Aorta (tissue), 5 donors: Measurements from ENCODE around the gene SDHAF3. TPM values are rescaled to one million over a fixed set of nuclear protein-coding genes. Genes with fewer than 3 reads are reported as not detected.
"Not testable (repeated sequence)": the region's sequence is repeated elsewhere in the genome, so short reads cannot be mapped to it uniquely, and the experiment has no call there.

Experiments
- ATAC-seq: fragments of 200-7000 bp; cut with Tn5 transposase; one replicate; pipeline ENCODE4 v1.9.1; 2022; ENCODE audit warnings: moderate library complexity; ENCODE audit not compliant: low FRiP score
- DNase-seq, 2 donors: peaks; one replicate each; pipeline ENCODE4 v3.0.0-alpha.2; 2020
- H3K27ac ChIP-seq, 2 donors: one replicate each; pipeline ENCODE4 v1.5.1; 2013; ENCODE audit warnings: low read length in 2 of 2, mild to moderate bottlenecking in 2 of 2, moderate library complexity in 2 of 2, control low read depth in 1 of 2, inconsistent platforms in 1 of 2, low read depth in 1 of 2
- H3K27me3 ChIP-seq, 2 donors: one replicate each; pipeline ENCODE4 v1.6.1; 2013; ENCODE audit warnings: control low read depth in 1 of 2, low read length in 1 of 2, mild to moderate bottlenecking in 1 of 2, moderate library complexity in 1 of 2; ENCODE audit not compliant: insufficient read depth in 2 of 2, control insufficient read depth in 1 of 2
- H3K36me3 ChIP-seq, 2 donors: one replicate each; pipeline ENCODE4 v1.6.1; 2013; ENCODE audit warnings: control low read depth in 1 of 2, low read length in 1 of 2, mild to moderate bottlenecking in 1 of 2; ENCODE audit not compliant: insufficient read depth in 2 of 2, control insufficient read depth in 1 of 2
- H3K4me1 ChIP-seq, 2 donors: one replicate each; pipeline ENCODE4 v1.6.1; 2013; ENCODE audit warnings: low read length in 2 of 2, control low read depth in 1 of 2, mild to moderate bottlenecking in 1 of 2, moderate library complexity in 1 of 2; ENCODE audit not compliant: insufficient read depth in 2 of 2, control insufficient read depth in 1 of 2
- H3K4me3 ChIP-seq, 2 donors: one replicate each; pipeline ENCODE4 v1.5.1; 2013; ENCODE audit warnings: low read length in 2 of 2, control low read depth in 1 of 2, mild to moderate bottlenecking in 1 of 2
- H3K9me3 ChIP-seq: one replicate; pipeline ENCODE4 v1.6.1; 2013; ENCODE audit warnings: mild to moderate bottlenecking, low read length; ENCODE audit not compliant: control insufficient read depth
- WGBS, 2 donors: extraction: QIAGEN DNeasy Blood & Tissue Kit; methylation state at CpG; one replicate each; pipeline ENCODE4 v1.1.7; 2013; 5-methylcytosine and 5-hydroxymethylcytosine counted together
- intact Hi-C, 2 donors: fragments of 100-400 bp; cut with DNase I; formaldehyde crosslinking; loops; one replicate each; pipeline versions ENCODE4 v1.14.2 to v1.15.0; 2022
- long read RNA-seq, 2 donors: library from polyadenylated mRNA; unstranded; transcript quantifications; one replicate each; pipeline ENCODE4 v2.0.0, GENCODE V29; 2020 to 2021
- polyA plus RNA-seq, 2 donors: library from polyadenylated mRNA; stranded (reverse); fragments of 200-250 nt; gene quantifications; one replicate each; pipeline ENCODE4 v1.2.3, GENCODE V29; 2013
- total RNA-seq, 2 donors: library from RNA; stranded (reverse); fragmentation: NEBNext Ultra II Directional; extraction: Animal tissue kit (Norgen Biotek cat#: 25700); gene quantifications; one replicate each; pipeline ENCODE4 v1.2.1, GENCODE V29; 2021
- donor health status: healthy with polysubstance abuse.
- donor health status: Bipolar disorder and iron deficiency.
- donor health status: DM: no; HTN: no; CAD: no.
- donor health status: DM: no; HTN: no; CAD: no.
- donor health status: DM: yes; HTN: yes; CAD: no.

SDHAF3 gene
- total RNA-seq (1 to 10 TPM; 6.5 to 7.8 TPM), polyA plus RNA-seq (10 to 100 TPM in 1 of 2 donors, 1 to 10 TPM in 1; 8.2 to 11.1 TPM)
- long read RNA-seq, donor 1, partial matches to known transcripts = 1 of 7 reads
- long read RNA-seq, donor 1, other reads (novel, unspliced or antisense) = 2 of 7 reads
- long read RNA-seq, donor 2, partial matches to known transcripts = 0 of 2 reads
- long read RNA-seq, donor 2, other reads (novel, unspliced or antisense) = 0 of 2 reads

DNA sequence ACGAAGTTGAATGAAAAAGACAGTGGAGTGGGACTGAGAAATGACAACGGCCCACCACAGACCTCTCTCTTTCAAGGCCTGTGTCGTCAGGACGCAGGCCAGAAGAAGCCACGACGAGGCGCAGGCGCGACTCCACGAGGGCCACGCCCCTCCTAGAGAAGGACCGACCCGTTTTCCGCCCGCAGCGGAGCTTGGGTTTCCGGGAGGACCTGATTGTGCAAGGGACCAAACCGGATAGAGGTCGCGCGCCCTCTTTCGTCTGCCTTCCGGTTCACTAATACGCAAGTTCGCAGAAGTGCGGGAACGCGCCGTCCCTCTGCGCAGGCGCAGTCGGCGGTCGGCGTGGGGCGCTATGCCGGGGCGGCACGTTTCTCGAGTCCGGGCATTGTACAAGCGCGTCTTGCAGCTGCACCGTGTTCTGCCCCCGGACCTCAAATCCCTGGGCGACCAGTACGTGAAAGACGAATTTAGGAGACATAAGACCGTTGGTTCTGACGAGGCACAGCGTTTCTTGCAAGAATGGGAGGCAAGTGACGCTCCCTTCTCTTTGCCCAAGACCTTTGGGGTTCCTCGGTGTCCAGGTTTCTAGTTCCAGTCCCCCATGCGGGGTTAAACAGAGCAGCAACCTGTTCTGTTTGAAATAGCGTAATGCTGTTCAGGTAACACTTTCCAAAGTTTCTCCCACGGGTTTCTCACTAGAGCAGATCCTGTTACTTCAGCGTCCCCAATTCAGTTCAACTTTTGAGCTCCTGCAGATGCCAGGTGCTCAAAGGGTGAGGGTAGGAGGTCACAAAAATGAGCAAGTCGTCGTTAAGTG, at the start of gene SDHAF3:
SDHAF3 (plus strand) TSS at position 327 of the 817 bp plus-strand sequence; CDS start at position 353, 26 bp downstream.
- 0 to 1% methylated on average over 59 of the region's 59 CpGs for WGBS, 2 donors
- Histone ChIP-seq H3K27me3 (no peaks in the 10 kb centered on the region), H3K36me3 (no peaks in the 10 kb centered on the region), H3K4me3 (peak within 1 kb of the TSS; percentile 49 to 69), H3K27ac (peak within 1 kb of the TSS in 1 of 2 donors; percentile 19), H3K9me3 (no peaks in the 10 kb centered on the region), H3K4me1 (no peaks in the 10 kb centered on the region)
- peak; percentile 99 for ATAC-seq
- intact Hi-C loops = loop anchor here in 1 of 2 donors (10.0 kb wide), 1 partner anchor 1047 kb away; no protein-coding TSS in a partner anchor
- peak; percentile 99 for DNase-seq

DNA sequence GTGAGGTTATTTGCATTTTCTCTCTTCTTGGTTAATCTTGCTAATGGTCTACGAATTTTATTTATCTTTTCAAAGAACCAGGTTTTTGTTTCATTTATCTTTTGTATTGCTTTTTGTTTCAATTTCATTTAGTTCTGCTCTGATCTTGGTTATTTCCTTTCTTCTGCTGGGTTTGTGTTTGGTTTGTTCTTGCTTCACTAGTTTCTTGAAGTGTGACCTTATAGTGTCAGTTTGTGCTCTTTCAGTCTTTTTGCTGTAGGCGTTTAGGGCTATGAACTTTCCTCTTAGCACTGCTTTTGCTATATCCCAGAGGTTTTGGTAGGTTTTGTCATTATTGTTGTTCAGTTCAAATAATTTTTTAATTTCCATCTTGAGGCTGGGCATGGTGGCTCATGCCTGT, 45.5 kb upstream of the SDHAF3 start:
- DNase-seq, H3K36me3 ChIP-seq, ATAC-seq, H3K27me3 ChIP-seq, H3K9me3 ChIP-seq, intact Hi-C loops, H3K27ac ChIP-seq, H3K4me3 ChIP-seq, H3K4me1 ChIP-seq: not testable (repeated sequence)
- WGBS, 2 donors = 59 to 60% methylated on average over 2 of the region's 2 CpGs

DNA sequence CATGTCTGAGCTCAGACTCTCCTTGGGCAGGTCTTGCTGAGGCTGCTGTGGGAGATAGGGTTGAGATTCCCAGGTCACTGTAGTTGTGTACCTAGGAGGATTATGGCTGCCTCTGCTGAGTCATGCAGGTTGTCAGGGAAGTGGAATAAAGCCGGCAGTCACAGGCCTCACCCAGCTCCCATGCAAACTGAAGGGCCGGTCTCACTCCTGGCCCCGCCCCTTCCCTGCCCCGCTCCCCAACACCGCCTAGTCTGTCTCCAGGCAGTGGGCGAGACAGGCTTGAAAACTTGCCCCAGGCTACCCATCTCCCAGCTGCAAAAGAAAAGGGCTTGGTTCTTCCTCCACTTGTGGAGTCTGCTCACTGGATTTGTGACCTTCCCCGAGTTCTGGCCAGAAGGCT, 41.6 kb upstream of the SDHAF3 start:
- H3K27me3 ChIP-seq = no peaks in the 10 kb centered on the region
- no peak overlapping the region for H3K27ac ChIP-seq
- H3K4me3 ChIP-seq = no peak overlapping the region
- WGBS, 2 donors = 77 to 83% methylated on average over 7 of the region's 7 CpGs
- H3K36me3 ChIP-seq = no peaks in the 10 kb centered on the region
- DNase-seq (no peak), ATAC-seq (no peak)
- H3K4me1 ChIP-seq = no peaks in the 10 kb centered on the region
- peaks cover 6% of the 10 kb centered on the region for H3K9me3 ChIP-seq
- intact Hi-C loops = no loop called here

DNA sequence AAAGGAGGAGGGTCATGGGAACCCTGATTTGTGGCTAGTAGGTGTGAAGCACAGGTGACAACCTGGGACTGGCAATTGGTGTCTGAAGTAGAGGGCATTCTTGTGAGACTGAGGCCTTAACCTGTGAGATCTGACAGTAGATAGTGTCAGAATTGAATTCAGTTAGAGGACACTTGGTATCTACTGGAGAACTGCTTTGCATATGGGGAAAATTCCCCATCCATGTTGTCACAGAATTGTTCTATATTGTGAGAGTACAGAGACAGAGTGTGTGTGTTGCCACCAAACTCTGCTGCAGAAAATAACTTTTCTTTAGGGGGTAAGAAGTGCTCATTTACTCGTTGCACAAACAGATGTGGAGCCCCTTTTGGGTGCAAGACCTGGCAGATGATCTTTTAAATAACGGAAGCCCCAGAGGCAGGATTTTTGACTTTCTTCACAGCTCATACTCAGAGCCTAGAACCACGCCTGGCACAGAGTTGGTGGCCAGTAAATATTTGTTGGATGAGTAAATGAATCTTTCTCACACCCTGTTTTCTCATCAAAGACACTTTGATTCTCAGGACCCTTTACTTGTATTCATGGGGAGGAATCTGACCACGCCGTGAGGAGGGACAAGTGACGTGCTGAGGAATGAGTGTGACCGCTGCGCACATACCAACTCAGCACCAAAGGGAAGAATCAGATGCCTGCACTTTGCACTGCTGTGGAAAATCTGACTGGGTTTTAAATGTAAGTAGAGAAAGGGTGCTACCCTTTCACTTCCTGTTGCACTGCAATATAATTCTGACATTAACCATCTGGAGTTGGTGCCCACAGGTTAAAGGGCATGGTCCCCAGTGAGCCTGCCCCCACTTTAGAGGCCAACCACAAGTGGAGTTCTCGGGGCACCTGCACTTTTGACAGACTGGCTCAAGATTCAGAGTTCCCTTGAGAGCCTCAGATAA, 39.2 kb upstream of the SDHAF3 start:
- WGBS, 2 donors = 66 to 73% methylated on average over 9 of the region's 9 CpGs
- Histone ChIP-seq H3K27ac (no peak overlapping the region), H3K9me3 (peaks cover 6% of the 10 kb centered on the region), H3K4me3 (no peak overlapping the region), H3K36me3 (no peaks in the 10 kb centered on the region), H3K27me3 (no peaks in the 10 kb centered on the region), H3K4me1 (no peaks in the 10 kb centered on the region)
- intact Hi-C loops = no loop called here
- ATAC-seq (no peak), DNase-seq (no peak)

DNA sequence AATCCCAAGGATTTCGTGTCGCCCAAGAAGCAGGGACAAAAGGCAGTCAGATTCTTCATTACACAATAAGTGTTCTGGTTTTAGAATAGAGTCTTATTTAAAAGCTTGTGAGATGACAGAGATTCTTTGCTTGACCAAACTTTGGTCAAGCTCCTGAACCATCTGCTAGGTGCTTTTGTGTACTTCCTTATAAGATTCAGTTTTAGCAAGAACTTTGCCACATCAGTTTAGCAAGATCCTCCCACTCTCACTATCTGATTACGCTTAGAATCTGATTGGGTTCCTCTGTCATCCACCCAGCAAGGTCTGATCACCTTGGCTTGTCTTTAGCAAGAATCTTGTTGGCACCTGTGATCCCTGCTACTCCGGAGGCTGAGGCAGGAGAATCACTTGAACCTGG, 38.2 kb upstream of the SDHAF3 start:
- ATAC-seq (no peak), DNase-seq (no peak)
- Histone ChIP-seq H3K9me3 (peaks cover 6% of the 10 kb centered on the region), H3K27ac (no peak overlapping the region), H3K27me3 (no peaks in the 10 kb centered on the region), H3K36me3 (no peaks in the 10 kb centered on the region), H3K4me1 (no peaks in the 10 kb centered on the region), H3K4me3 (no peak overlapping the region)
- WGBS, 2 donors = 84 to 87% methylated on average over 4 of the region's 4 CpGs
- intact Hi-C loops = no loop called here

DNA sequence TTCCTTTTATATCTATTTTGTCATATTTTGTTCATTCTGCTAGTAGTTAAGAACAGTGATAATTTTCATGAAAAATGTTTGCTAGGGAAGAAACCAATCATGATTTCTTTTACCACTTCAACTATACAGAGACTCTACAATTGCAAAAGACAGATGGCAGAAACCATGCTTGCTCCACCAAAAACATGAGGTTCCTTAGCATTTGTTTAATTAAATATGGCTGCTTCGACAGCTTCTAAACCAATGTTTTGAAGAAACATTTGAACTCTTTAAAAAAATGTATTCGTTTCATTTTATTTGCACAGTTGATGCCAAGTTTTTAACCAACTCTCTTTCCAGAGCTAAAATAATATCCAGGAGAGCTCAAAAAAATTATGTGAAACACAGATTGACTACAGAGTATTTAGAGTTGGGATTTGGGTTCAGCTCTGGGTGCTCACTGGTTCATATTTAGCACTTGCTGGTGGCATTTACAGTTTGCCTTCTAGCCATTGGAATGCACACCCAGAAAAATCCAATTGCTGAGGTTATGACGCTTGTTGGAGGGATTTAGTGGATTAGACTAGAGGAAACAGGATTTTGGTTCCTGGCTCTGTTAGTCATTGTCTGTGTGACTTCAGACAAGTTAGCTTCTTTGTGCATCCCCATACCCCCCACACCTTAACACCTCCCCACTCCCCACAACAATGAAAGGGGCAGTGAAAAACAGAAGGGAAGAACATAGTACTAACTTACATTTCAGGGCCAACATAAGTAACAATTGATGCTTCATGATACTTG, 35.8 kb upstream of the SDHAF3 start:
- no peaks in the 10 kb centered on the region for H3K36me3 ChIP-seq
- no peak for DNase-seq
- H3K27ac ChIP-seq = no peak overlapping the region
- ATAC-seq = no peak
- no peaks in the 10 kb centered on the region for H3K27me3 ChIP-seq
- no peaks in the 10 kb centered on the region for H3K9me3 ChIP-seq
- WGBS, 2 donors = 63% methylated on average over 3 of the region's 3 CpGs
- no peak overlapping the region for H3K4me3 ChIP-seq
- H3K4me1 ChIP-seq = no peaks in the 10 kb centered on the region
- intact Hi-C loops = no loop called here

DNA sequence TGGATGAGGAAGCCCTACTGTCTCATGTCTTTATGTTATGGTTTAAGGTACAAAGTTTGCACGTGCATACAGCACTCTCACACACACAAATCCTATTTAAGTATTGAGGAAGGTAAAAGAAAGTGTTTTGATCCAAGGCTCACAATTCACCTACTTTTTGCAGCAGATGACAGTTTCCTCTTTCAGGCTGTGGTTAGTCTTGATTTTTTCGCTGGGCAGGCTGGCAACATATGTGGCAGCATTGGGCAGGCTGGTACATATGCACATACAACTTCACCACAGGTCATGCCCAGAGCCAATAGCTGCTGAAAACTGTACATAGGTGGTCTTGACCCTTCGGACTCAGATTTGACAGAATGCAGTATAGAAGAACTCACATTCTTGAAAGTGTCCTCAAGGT, 29.1 kb upstream of the SDHAF3 start:
- Histone ChIP-seq H3K9me3 (no peaks in the 10 kb centered on the region), H3K27ac (no peak overlapping the region), H3K4me3 (no peak overlapping the region), H3K4me1 (no peaks in the 10 kb centered on the region), H3K27me3 (no peaks in the 10 kb centered on the region), H3K36me3 (no peaks in the 10 kb centered on the region)
- no peak for DNase-seq
- WGBS, 2 donors = 64 to 68% methylated on average over 3 of the region's 3 CpGs
- no peak for ATAC-seq
- intact Hi-C loops = no loop called here

DNA sequence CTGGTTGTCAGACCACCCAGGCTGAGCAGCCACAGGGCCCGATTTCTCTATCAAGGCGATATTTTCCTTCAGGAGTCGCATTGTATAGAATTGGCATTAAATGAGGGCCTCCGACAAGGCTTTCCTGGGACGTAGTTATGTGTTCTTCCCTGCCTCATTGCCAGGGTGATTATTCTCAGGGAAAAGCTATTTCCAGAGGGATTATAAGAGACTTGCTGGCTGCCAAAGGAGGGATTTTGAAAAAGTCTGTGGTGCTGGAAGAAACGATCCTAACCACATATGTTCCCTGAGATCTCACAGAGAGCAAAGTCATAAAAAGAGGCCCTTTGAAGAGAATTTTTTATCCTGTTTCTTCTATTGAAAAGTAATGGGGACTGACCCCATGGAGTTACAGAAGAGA, 27.7 kb upstream of the SDHAF3 start:
- Histone ChIP-seq H3K4me3 (no peak overlapping the region), H3K36me3 (no peaks in the 10 kb centered on the region), H3K4me1 (no peaks in the 10 kb centered on the region), H3K27me3 (no peaks in the 10 kb centered on the region), H3K27ac (no peak overlapping the region), H3K9me3 (no peaks in the 10 kb centered on the region)
- intact Hi-C loops = no loop called here
- WGBS, 2 donors = 71 to 86% methylated on average over 6 of the region's 6 CpGs
- no peak for ATAC-seq
- DNase-seq = no peak
